Hematopoietic multipotent progenitor cell treated with erythropoietin and hydrocortisone succinate and interleukin-3 and kit ligand, for 17 days (in vitro differentiated cells): ENCODE measurements around the gene PTPRR.
A peak's percentile ranks its signal among the peaks of the same experiment; 100 is the strongest.
"Not testable (repeated sequence)": the region's sequence is repeated elsewhere in the genome, so short reads cannot be mapped to it uniquely, and the experiment has no call there.

Experiments
- DNase-seq: peaks from one replicate; pipeline ENCODE4 v3.0.0-alpha.2; 2015; ENCODE audit warnings: low spot score

Gene PTPRR

GRCh38 chr12:70741256-70741655 lies 179.3 kb downstream of the PTPRR start:
- DNase-seq = no peak

GRCh38 chr12:70739756-70740155 lies 180.8 kb downstream of the PTPRR start:
- DNase-seq = no peak

- no peak for DNase-seq
Measured at GRCh38 chr12:70736351-70737133, 184.0 kb downstream of the PTPRR start.

GRCh38 chr12:70735197-70735596 lies 185.3 kb downstream of the PTPRR start:
- DNase-seq = not testable (repeated sequence)

GRCh38 chr12:70733385-70733784 lies 187.2 kb downstream of the PTPRR start:
- DNase-seq = no peak

GRCh38 chr12:70732287-70732686 lies 188.3 kb downstream of the PTPRR start:
- DNase-seq = no peak

GRCh38 chr12:70730675-70731180 lies 189.8 kb downstream of the PTPRR start:
- DNase-seq = no peak

GRCh38 chr12:70724444-70724843 lies 196.1 kb downstream of the PTPRR start:
- DNase-seq = no peak

- DNase-seq = no peak
Measured at GRCh38 chr12:70722584-70723343, 197.8 kb downstream of the PTPRR start.

GRCh38 chr12:70721656-70722357 lies 198.7 kb downstream of the PTPRR start:
- no peak for DNase-seq

GRCh38 chr12:70721216-70721615 lies 199.3 kb downstream of the PTPRR start:
- no peak for DNase-seq

- DNase-seq = peak; percentile 18
Measured at GRCh38 chr12:70719672-70720420, 200.7 kb downstream of the PTPRR start.

- no peak for DNase-seq
Measured at GRCh38 chr12:70719071-70719470, 201.5 kb downstream of the PTPRR start.

- no peak for DNase-seq
Measured at GRCh38 chr12:70711831-70712230, 208.7 kb downstream of the PTPRR start.

GRCh38 chr12:70709022-70709421 lies 211.5 kb downstream of the PTPRR start:
- DNase-seq = no peak

- no peak for DNase-seq
Measured at GRCh38 chr12:70706611-70707010, 213.9 kb downstream of the PTPRR start.

- no peak for DNase-seq
Measured at GRCh38 chr12:70698345-70698744, 222.2 kb downstream of the PTPRR start.

GRCh38 chr12:70695361-70696023 lies 225.0 kb downstream of the PTPRR start:
- DNase-seq = no peak

GRCh38 chr12:70692681-70693288 lies 227.8 kb downstream of the PTPRR start:
- DNase-seq = no peak

- no peak for DNase-seq
Measured at GRCh38 chr12:70691018-70691672, 229.4 kb downstream of the PTPRR start.
